GM06990 (cell line): Measurements from ENCODE around the gene S100A6.

Experiments
- DNase-seq: peaks from one replicate; pipeline ENCODE4 v3.0.0-alpha.2; 2011; ENCODE audit not compliant: insufficient read length; ENCODE audit errors: extremely low read depth
- H3K27me3 ChIP-seq: replicated peaks from 2 replicates; pipeline ENCODE4 v1.6.0; 2011; ENCODE audit warnings: low read length; ENCODE audit not compliant: control insufficient read depth, insufficient read depth
- H3K36me3 ChIP-seq: 2 replicates; pipeline ENCODE4 v1.5.1; 2011; ENCODE audit warnings: low read length; ENCODE audit not compliant: control insufficient read depth, insufficient read depth
- H3K4me3 ChIP-seq: replicated peaks from 2 replicates; pipeline ENCODE4 v1.5.1; 2011; ENCODE audit warnings: low read depth, mild to moderate bottlenecking, control low read depth, low read length
- TF ChIP-seq, protein P1 (sequence below): IDR thresholded peaks from 2 replicates; pipeline ENCODE4 v1.5.1; 2011; ENCODE audit warnings: low read length, control low read depth, mild to moderate bottlenecking, inconsistent platforms; ENCODE audit not compliant: insufficient read depth, poor library complexity, severe bottlenecking

The S100A6 gene

DNA sequence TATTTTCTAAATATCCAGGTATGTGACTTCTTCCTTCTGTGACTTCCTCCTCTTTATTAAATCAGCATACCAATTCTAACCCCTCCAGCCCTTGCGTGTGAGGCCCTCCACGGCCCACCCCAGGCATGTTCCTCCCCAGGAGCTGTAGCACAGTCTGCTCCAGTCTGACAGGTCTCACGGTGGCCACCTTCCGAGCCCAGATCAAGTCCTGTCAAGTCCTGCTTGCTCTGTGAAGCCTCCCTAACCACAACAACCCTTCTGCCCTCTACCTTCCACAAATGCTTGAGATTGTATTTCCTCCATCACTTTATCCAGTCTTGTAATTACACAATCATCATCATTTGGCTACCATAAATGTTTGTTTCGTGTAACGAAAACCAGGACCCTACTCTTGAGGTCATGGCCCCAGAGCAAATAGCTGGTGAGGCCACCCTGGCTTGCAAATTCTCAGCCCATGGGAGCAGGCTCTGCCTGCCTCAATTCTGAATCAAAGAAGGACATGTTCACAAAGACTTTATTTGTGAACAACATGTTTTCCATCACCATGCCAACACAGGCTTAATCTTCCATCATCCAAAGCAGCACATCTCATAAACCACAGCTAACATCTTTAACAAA lies 42.3 kb downstream of the S100A6 start:
- TF ChIP-seq, protein P1, sequence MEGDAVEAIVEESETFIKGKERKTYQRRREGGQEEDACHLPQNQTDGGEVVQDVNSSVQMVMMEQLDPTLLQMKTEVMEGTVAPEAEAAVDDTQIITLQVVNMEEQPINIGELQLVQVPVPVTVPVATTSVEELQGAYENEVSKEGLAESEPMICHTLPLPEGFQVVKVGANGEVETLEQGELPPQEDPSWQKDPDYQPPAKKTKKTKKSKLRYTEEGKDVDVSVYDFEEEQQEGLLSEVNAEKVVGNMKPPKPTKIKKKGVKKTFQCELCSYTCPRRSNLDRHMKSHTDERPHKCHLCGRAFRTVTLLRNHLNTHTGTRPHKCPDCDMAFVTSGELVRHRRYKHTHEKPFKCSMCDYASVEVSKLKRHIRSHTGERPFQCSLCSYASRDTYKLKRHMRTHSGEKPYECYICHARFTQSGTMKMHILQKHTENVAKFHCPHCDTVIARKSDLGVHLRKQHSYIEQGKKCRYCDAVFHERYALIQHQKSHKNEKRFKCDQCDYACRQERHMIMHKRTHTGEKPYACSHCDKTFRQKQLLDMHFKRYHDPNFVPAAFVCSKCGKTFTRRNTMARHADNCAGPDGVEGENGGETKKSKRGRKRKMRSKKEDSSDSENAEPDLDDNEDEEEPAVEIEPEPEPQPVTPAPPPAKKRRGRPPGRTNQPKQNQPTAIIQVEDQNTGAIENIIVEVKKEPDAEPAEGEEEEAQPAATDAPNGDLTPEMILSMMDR, result no peak
- no peak for DNase-seq
- no peaks in the 10 kb centered on the region; the same call in 1 of the 2 replicates for H3K27me3 ChIP-seq
- H3K4me3 ChIP-seq, result no peak overlapping the region
- H3K36me3 ChIP-seq, result no peaks in the 10 kb centered on the region

DNA sequence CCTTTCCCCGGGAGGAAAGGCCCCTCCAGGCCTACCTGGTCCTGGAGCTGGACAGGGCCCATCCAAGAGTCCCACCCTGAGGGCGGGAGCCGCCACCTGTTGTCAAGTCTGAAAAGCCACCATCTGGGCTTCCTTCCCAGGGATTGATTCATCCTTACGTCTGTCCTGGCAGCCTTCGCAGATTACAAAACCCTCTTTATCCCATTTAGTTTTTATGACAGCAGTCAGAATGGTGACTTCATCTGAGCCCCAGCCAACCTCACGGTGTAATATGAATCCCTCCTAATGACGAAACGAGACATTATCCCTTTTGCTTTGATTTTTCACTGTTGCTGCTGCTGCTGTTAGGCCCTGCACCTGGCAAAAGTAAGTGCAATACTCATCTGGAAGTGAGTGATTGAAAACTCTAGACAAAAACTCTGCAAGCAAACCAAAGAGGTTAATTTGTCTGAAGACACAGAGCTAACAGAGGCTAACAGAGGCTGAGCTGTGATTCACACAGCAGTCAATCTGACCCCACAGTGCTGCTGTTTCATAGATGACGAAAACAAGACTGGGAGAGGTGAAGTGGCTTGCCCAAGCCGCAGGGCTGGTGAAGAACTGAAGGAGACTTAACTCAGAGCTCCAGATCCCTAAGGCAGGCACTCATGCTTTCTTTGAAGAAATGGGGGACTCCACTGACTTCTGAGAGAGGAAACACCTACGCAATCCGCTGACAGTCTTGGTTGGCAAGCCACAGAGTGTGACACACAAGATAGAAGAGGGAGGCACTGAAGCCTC lies 45.3 kb downstream of the S100A6 start:
- Histone ChIP-seq H3K36me3 (no peaks in the 10 kb centered on the region), H3K27me3 (no peaks in the 10 kb centered on the region), H3K4me3 (no peak overlapping the region)
- TF ChIP-seq, protein P1, result no peak
- no peak for DNase-seq

DNA sequence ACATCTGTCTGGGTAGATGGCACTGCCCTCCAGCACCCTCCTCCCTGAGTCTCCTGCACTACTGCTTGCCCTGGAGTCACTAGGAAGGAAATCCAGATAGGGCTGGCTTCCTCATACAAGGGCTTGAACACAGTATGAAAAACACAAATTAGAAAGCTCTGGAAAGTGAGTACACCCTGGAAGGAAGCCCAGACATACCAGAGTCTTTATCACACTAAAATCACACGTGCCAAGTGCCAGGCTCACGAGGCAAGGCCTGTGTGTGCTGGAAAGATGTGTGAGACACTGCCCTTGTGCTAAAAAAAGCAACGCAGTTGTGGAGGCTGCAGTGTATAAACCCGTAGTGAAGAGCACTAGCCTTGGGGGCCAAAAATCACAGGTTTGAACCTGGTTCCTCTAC lies 47.1 kb downstream of the S100A6 start:
- DNase-seq, result no peak
- H3K27me3 ChIP-seq, result no peaks in the 10 kb centered on the region; the same call in 1 of the 2 replicates
- H3K4me3 ChIP-seq, result no peak overlapping the region
- TF ChIP-seq, protein P1, result no peak
- no peaks in the 10 kb centered on the region for H3K36me3 ChIP-seq

DNA sequence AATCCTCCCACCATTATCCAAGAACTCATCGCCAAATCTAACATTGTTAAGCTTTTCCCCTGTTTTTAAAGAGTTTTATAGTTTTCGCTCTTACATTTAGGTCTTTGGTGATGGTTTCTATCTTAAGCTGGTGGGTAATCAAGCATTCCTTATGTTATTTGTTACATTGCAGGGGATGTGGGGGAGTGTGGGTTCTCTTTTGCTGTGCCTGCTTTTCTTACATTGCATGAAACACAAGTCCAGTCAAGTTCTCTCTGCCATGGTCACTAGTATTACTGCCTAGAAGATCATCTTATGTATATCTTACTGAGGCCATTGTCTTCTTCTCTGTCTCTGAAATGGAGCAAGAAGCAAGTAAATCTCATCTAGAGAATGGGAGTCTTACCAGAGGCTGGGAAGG lies 48.1 kb downstream of the S100A6 start:
- DNase-seq, result no peak
- TF ChIP-seq, protein P1, result no peak
- Histone ChIP-seq H3K27me3 (no peaks in the 10 kb centered on the region; the same call in 1 of the 2 replicates), H3K4me3 (no peak overlapping the region), H3K36me3 (no peaks in the 10 kb centered on the region)

DNA sequence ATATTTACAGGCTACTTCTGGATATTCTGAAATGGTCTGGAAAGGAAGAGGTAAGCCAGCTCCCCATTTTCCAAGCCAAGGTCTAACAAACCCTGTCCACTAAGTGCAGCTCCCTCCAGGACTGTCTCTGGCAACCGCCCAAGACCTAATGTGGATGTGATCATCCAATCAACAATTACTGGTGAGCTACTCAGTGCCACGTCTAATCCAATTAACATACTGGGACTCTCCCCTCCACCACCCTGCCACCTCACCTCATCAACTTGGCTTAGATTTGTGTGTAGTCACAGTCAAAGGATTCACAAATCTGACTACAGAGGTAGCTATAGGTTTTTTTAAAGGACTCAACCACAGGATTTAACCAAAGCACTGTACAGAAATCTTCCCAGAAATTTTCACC lies 49.9 kb downstream of the S100A6 start:
- H3K4me3 ChIP-seq, result no peak overlapping the region
- H3K36me3 ChIP-seq, result no peaks in the 10 kb centered on the region
- no peaks in the 10 kb centered on the region; the same call in 1 of the 2 replicates for H3K27me3 ChIP-seq
- DNase-seq, result no peak
- TF ChIP-seq, protein P1, result no peak
